ENCODE data around the gene ASIP. TPM values are rescaled to one million over a fixed set of nuclear protein-coding genes. Genes with fewer than 3 reads are reported as not detected.

ASIP gene
- total and polyA plus RNA-seq, 2 of the 13 experiments (the other 11 are each of a cell fraction or from before 2014, with no cell fraction given) = not detected

GRCh38 chr20:34254979-34255378 is 13.8 kb downstream of the ASIP start (continued):
- peak; percentile 9; the same call in 1 of the 2 replicates for TF ChIP-seq BCL6 (CRISPR knock-in tag; IDR thresholded peaks at IDR 0.05)
- TF ChIP-seq STAT6 (CRISPR knock-in tag; IDR thresholded peaks at IDR 0.05; ENCODE audit: borderline replicate concordance) = no peak
- no peak for TF ChIP-seq ZNF280D (CRISPR knock-in tag; IDR thresholded peaks at IDR 0.05)
- TF ChIP-seq ZNF709 (CRISPR knock-in tag; IDR thresholded peaks at IDR 0.05) = no peak
- no peak for TF ChIP-seq ZSCAN21 (CRISPR knock-in tag; IDR thresholded peaks at IDR 0.05; ENCODE audit: borderline replicate concordance)
- TF ChIP-seq ZFP82 (CRISPR knock-in tag; IDR thresholded peaks at IDR 0.05; ENCODE audit: borderline replicate concordance) = no peak
- TF ChIP-seq SKIL (CRISPR knock-in tag; IDR thresholded peaks at IDR 0.05; ENCODE audit: borderline replicate concordance) = no peak
- no peak for TF ChIP-seq ERF (CRISPR knock-in tag; IDR thresholded peaks at IDR 0.05)
- TF ChIP-seq AKAP8 (CRISPR knock-in tag; IDR thresholded peaks at IDR 0.05) = no peak
- no peak for TF ChIP-seq ZNF34 (CRISPR knock-in tag; IDR thresholded peaks at IDR 0.05; ENCODE audit: borderline replicate concordance)
- TF ChIP-seq HMG20B (CRISPR knock-in tag; conservative IDR thresholded peaks at IDR 0.05) = 0 out of 2 replicates have a peak, but pooled peaks have one; percentile 38
- no peak for TF ChIP-seq SP140L (CRISPR knock-in tag; IDR thresholded peaks at IDR 0.05; ENCODE audit: borderline replicate concordance)
- peak; percentile 99 for TF ChIP-seq PITX1 (CRISPR knock-in tag; IDR thresholded peaks at IDR 0.05)
- no peak for TF ChIP-seq ZNF362 (CRISPR knock-in tag; IDR thresholded peaks at IDR 0.05; ENCODE audit: borderline replicate concordance)
- TF ChIP-seq NR2F2 (IDR thresholded peaks at IDR 0.05; ENCODE audit: borderline replicate concordance, low read depth) = no peak
- TF ChIP-seq SP5 (CRISPR knock-in tag; IDR thresholded peaks at IDR 0.05; ENCODE audit: borderline replicate concordance, low read depth) = 0 out of 2 replicates have a peak, but pooled peaks have one; percentile 13
- TF ChIP-seq TBP (CRISPR knock-in tag; IDR thresholded peaks at IDR 0.05) = no peak
- TF ChIP-seq SIX1 (CRISPR knock-in tag; IDR thresholded peaks at IDR 0.05; ENCODE audit: borderline replicate concordance) = 0 out of 2 replicates have a peak, but pooled peaks have one; percentile 13
- TF ChIP-seq TRIM22 (IDR thresholded peaks at IDR 0.05) = no peak
- no peak for TF ChIP-seq ZKSCAN5 (CRISPR knock-in tag; IDR thresholded peaks at IDR 0.05)
- no peak for TF ChIP-seq ZNF235 (CRISPR knock-in tag; IDR thresholded peaks at IDR 0.05; ENCODE audit: borderline replicate concordance)

All from HepG2 (cell line).